NAMALWA (cell line): ENCODE data around the gene INAFM2.

ENCODE experiments used
- DNase-seq: peaks from one replicate; pipeline ENCODE4 v3.0.0-alpha.2; 2015; ENCODE audit warnings: low spot score

The INAFM2 gene

GRCh38 chr15:40364251-40364650 lies 40.8 kb downstream of the INAFM2 start:
- DNase-seq: no peak

GRCh38 chr15:40365016-40365415 lies 41.5 kb downstream of the INAFM2 start:
- DNase-seq: no peak

GRCh38 chr15:40365624-40366456 lies 42.3 kb downstream of the INAFM2 start:
- no peak for DNase-seq

- DNase-seq: no peak
Observed at GRCh38 chr15:40366457-40367370, 43.2 kb downstream of the INAFM2 start.

- no peak for DNase-seq
Observed at GRCh38 chr15:40367371-40367685, 43.8 kb downstream of the INAFM2 start.

GRCh38 chr15:40367686-40368611 lies 44.5 kb downstream of the INAFM2 start:
- peak; percentile 94 for DNase-seq

- DNase-seq: no peak
Observed at GRCh38 chr15:40368719-40369473, 45.4 kb downstream of the INAFM2 start.

GRCh38 chr15:40369474-40369869 lies 46.0 kb downstream of the INAFM2 start:
- DNase-seq: no peak

- no peak for DNase-seq
Observed at GRCh38 chr15:40369971-40370370, 46.5 kb downstream of the INAFM2 start.

GRCh38 chr15:40372981-40373380 lies 49.5 kb downstream of the INAFM2 start:
- DNase-seq: no peak
